K562 (cell line): ENCODE measurements around the gene TANC1. TPM values are rescaled to one million over a fixed set of nuclear protein-coding genes. Genes with fewer than 3 reads are reported as not detected.

Source experiments
- ASH1L ChIP-seq: fragments of 450-650 bp; IDR thresholded peaks from 2 replicates; pipeline ENCODE4 v1.6.1; 2018; ENCODE audit warnings: borderline replicate concordance, mild to moderate bottlenecking, low read depth; ENCODE audit not compliant: partially characterized antibody
- BRF1 ChIP-seq: IDR thresholded peaks from 3 replicates; pipeline ENCODE4 v1.6.1; 2011; ENCODE audit warnings: borderline replicate concordance, mild to moderate bottlenecking; ENCODE audit not compliant: insufficient read length; ENCODE audit errors: extremely low read depth
- CBFA2T3 ChIP-seq: fragments of 450-650 bp; IDR thresholded peaks from 2 replicates; pipeline ENCODE4 v1.6.1; 2017
- CC2D1A ChIP-seq: fragments of 450-650 bp; IDR thresholded peaks from 2 replicates; pipeline ENCODE4 v1.6.1; 2017; ENCODE audit warnings: mild to moderate bottlenecking
- CREM ChIP-seq: IDR thresholded peaks from 2 replicates; pipeline ENCODE4 v1.6.1; 2014; ENCODE audit warnings: antibody characterized with exemption, low read depth
- CSDE1 ChIP-seq, 2 experiments: fragments of 450-650 bp; IDR thresholded peaks; 2 replicates each; pipeline ENCODE4 v1.6.1; 2016; ENCODE audit warnings: mild to moderate bottlenecking in 1 of 2
- E2F1 ChIP-seq: sonication (generic); formaldehyde crosslinking; IDR thresholded peaks from 2 replicates; pipeline ENCODE4 v1.8.1; 2023; ENCODE audit warnings: mild to moderate bottlenecking, missing genetic modification reagents, moderate library complexity
- E2F6 ChIP-seq, 2 experiments: IDR thresholded peaks; 2 replicates each; pipeline ENCODE4 v1.6.1; 2011; ENCODE audit warnings: borderline replicate concordance in 1 of 2, control low read depth in 1 of 2, low read depth in 1 of 2, low read length in 1 of 2, mild to moderate bottlenecking in 1 of 2, mixed read lengths in 1 of 2, moderate library complexity in 1 of 2; ENCODE audit not compliant: insufficient read depth in 1 of 2, insufficient read length in 1 of 2, poor library complexity in 1 of 2, severe bottlenecking in 1 of 2; ENCODE audit errors: extremely low read depth in 1 of 2
- KAT2B ChIP-seq: IDR thresholded peaks from one replicate; pipeline ENCODE4 v1.6.1; 2012; ENCODE audit warnings: low read depth, mild to moderate bottlenecking, control low read depth, inconsistent platforms, low read length, moderate library complexity
- MAZ ChIP-seq, 2 experiments: fragments of 450-650 bp in 1 of 2; sonication (generic) in 1 of 2; formaldehyde crosslinking; IDR thresholded peaks in 1 of 2; conservative IDR thresholded peaks in 1 of 2; 2 replicates each; pipeline versions ENCODE4 v1.4.0 to v1.5.0; 2020; ENCODE audit warnings: mild to moderate bottlenecking in 1 of 2, missing genetic modification reagents in 1 of 2
- MCM7 ChIP-seq, 2 experiments: fragments of 450-650 bp; IDR thresholded peaks; 2 replicates each; pipeline ENCODE4 v1.6.1; 2016 to 2018
- SAFB2 ChIP-seq: fragments of 200-400 bp; formaldehyde crosslinking; IDR thresholded peaks from 2 replicates; pipeline ENCODE4 v1.6.1; 2018; ENCODE audit warnings: borderline replicate concordance, low read length, low read depth, moderate library complexity; ENCODE audit not compliant: severe bottlenecking
- SMAD1 ChIP-seq: fragments of 150-350 bp; IDR thresholded peaks from 2 replicates; pipeline ENCODE4 v1.6.1; 2014; ENCODE audit warnings: low read length, low read depth; ENCODE audit not compliant: partially characterized antibody
- SMARCA5 ChIP-seq: fragments of 450-650 bp; IDR thresholded peaks from 2 replicates; pipeline ENCODE4 v1.6.1; 2016
- SMARCC2 ChIP-seq: fragments of 450-650 bp; IDR thresholded peaks from 2 replicates; pipeline ENCODE4 v1.6.1; 2017; ENCODE audit warnings: antibody characterized with exemption, moderate library complexity, mild to moderate bottlenecking, low read depth
- TRIM24 ChIP-seq, 2 experiments: fragments of 450-650 bp; IDR thresholded peaks; 2 replicates each; pipeline ENCODE4 v1.6.1; 2016
- YBX1 ChIP-seq: fragments of 450-650 bp; IDR thresholded peaks from 2 replicates; pipeline ENCODE4 v1.7.1; 2016; ENCODE audit warnings: mild to moderate bottlenecking
- ZKSCAN1 ChIP-seq: fragments of 150-350 bp; IDR thresholded peaks from 2 replicates; pipeline ENCODE4 v1.6.1; 2016; ENCODE audit warnings: low read depth, low read length
- ZNF274 ChIP-seq: IDR thresholded peaks from 2 replicates; pipeline ENCODE4 v1.6.1; 2011; ENCODE audit warnings: low read depth, mild to moderate bottlenecking, low read length, moderate library complexity, borderline replicate concordance
- ZNF347 ChIP-seq: fragments of 450-650 bp; formaldehyde crosslinking; IDR thresholded peaks from 2 replicates; pipeline ENCODE4 v1.4.0; 2020; ENCODE audit warnings: low read depth, mild to moderate bottlenecking, moderate library complexity
- ZNF444 ChIP-seq: fragments of 250-450 bp; sonication (Bioruptor Pico); IDR thresholded peaks from 2 replicates; pipeline ENCODE4 v1.4.0; 2020; ENCODE audit warnings: mild to moderate bottlenecking, moderate library complexity
- ZNF696 ChIP-seq: fragments of 250-450 bp; sonication (Bioruptor Pico); conservative IDR thresholded peaks from 2 replicates; pipeline ENCODE4 v1.4.0; 2020; ENCODE audit warnings: mild to moderate bottlenecking, moderate library complexity
- ZNF766 ChIP-seq: fragments of 200-800 bp; sonication (Bioruptor generic); conservative IDR thresholded peaks from 2 replicates; pipeline ENCODE4 v1.6.1; 2016; ENCODE audit warnings: missing genetic modification characterization, missing compliant biosample characterization
- polyA plus RNA-seq, 8 experiments: library from polyadenylated mRNA; depleted of rRNA in 4 of 8; stranded (reverse) in 5 of 8; unstranded in 3 of 8; fragments of >200 nt; fragmentation: Nextera tagmentation in 2 of 8; fragmentation: Illumina TruSeq in 1 of 8; extraction: Ambion mirVana in 2 of 8; extraction: Trizol in 1 of 8; gene quantifications; 2 replicates each; pipeline versions ENCODE4 v1.2.1 to v1.2.3, GENCODE V29; 2011 to 2014; ENCODE audit warnings: inconsistent platforms in 1 of 8, missing spikeins in 1 of 8
- total RNA-seq, 7 experiments: library from RNA; depleted of rRNA in 6 of 7; stranded (reverse); fragments of >200 nt in 6 of 7; fragmentation: Illumina TruSeq in 2 of 7; extraction: Trizol in 2 of 7; gene quantifications; 2 replicates each; pipeline versions ENCODE4 v1.2.1 to v1.2.3, GENCODE V29; 2011 to 2021; ENCODE audit warnings: low replicate concordance in 1 of 7
- TF ChIP-seq, protein P1 (sequence below): fragments of 450-650 bp; IDR thresholded peaks from one replicate; pipeline ENCODE4 v1.6.1; 2018; ENCODE audit warnings: mild to moderate bottlenecking, moderate library complexity; ENCODE audit not compliant: partially characterized antibody
- TF ChIP-seq, protein P2 (sequence below): IDR thresholded peaks from 2 replicates; pipeline ENCODE4 v1.6.1; 2011; ENCODE audit not compliant: insufficient read length; ENCODE audit errors: extremely low read depth

TANC1 gene
- total and polyA plus RNA-seq, 9 of the 15 experiments (the other 6 are each of a cell fraction or from before 2014, with no cell fraction given) = under 0.01 to 0.20 (median 0.07) TPM; not detected in 1

DNA sequence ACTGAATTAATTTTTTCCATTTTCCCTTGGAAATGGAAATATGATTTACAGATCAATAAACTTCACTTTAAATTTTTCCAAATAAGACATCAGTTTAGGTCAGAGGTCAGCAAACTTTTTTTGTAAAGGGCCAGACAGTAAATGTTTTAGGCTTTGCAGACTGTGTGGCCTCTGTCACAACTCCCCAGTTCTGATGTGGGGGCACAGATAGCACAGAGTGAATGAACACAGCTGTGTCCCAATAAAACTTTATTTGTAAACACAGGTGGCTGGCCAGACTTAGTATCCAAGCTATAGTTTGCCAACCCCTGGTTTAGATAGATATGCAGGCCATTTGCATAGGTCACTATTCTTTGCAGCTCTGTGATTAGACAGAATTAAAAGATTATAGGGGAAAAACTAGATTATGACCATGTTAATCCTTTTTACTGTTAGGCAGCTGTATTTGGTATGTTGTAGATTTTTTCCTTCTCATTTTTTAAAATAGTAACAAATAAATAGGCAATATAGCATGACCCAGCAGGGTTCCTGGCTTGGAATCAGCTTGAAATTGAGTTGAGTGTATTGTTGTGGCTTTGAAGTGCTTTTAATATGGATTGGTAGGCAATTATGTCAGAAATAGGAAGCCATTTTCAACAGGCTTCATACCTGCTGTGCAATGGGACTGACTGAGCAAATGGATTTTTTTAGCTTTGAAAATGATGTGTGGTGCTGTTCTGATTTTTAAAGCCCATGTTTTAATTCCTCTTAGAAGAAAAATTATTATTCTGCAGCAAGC is 258.4 kb downstream of the TANC1 start (continued):
- TF ChIP-seq ZNF696 (CRISPR knock-in tag) (no peak), YBX1 (no peak), CREM (0 out of 2 replicates have a peak, but pooled peaks have one; percentile 17), CSDE1 (IDR thresholded peaks at IDR 0.05) (no peak), E2F1 (CRISPR knock-in tag) (no peak), SMARCC2 (0 out of 2 replicates have a peak, but pooled peaks have one; percentile 16), ZNF766 (CRISPR knock-in tag) (no peak), ZNF347 (CRISPR knock-in tag) (no peak), CBFA2T3 (peak; percentile 44; the same call in 1 of the 2 replicates), ZKSCAN1 (0 out of 2 replicates have a peak, but pooled peaks have one; percentile 30), SAFB2 (no peak), MAZ (CRISPR knock-in tag; conservative IDR thresholded peaks at IDR 0.05 in 1 of 2, IDR thresholded peaks at IDR 0.05 in 1 of 2) (no peak), SMARCA5 (no peak), ZNF444 (no peak), ZNF274 (no peak), MCM7 (IDR thresholded peaks at IDR 0.05) (no peak), ASH1L (no peak), CC2D1A (no peak), E2F6 (IDR thresholded peaks at IDR 0.05; ENCODE audit: borderline replicate concordance in 1 of 2, extremely low read depth in 1 of 2, insufficient read depth in 1 of 2, insufficient read length in 1 of 2, low read depth in 1 of 2, low read length in 1 of 2, poor library complexity in 1 of 2, severe bottlenecking in 1 of 2) (no peak), TRIM24 (IDR thresholded peaks at IDR 0.05) (0 out of 4 replicates have a peak, but pooled peaks of 1 of the 2 experiments have one; percentile 44), SMAD1 (no peak), KAT2B (no peak), BRF1 (no peak)
- TF ChIP-seq, protein P1, sequence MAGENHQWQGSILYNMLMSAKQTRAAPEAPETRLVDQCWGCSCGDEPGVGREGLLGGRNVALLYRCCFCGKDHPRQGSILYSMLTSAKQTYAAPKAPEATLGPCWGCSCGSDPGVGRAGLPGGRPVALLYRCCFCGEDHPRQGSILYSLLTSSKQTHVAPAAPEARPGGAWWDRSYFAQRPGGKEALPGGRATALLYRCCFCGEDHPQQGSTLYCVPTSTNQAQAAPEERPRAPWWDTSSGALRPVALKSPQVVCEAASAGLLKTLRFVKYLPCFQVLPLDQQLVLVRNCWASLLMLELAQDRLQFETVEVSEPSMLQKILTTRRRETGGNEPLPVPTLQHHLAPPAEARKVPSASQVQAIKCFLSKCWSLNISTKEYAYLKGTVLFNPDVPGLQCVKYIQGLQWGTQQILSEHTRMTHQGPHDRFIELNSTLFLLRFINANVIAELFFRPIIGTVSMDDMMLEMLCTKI = no peak
- TF ChIP-seq, protein P2, sequence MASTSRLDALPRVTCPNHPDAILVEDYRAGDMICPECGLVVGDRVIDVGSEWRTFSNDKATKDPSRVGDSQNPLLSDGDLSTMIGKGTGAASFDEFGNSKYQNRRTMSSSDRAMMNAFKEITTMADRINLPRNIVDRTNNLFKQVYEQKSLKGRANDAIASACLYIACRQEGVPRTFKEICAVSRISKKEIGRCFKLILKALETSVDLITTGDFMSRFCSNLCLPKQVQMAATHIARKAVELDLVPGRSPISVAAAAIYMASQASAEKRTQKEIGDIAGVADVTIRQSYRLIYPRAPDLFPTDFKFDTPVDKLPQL = no peak
